ENCODE results near the gene FAM229B. TPM values are rescaled to one million over a fixed set of nuclear protein-coding genes. Genes with fewer than 3 reads are reported as not detected.

The FAM229B gene
- total RNA-seq, 4 donors from 2014 or later = 10.6 to 23.3 (median 14.1) TPM

GRCh38 chr6:112117554-112117953, 30.2 kb downstream of the FAM229B start:
- Histone ChIP-seq H3K27me3 (no peaks in the 10 kb centered on the region), H3K36me3 (peaks cover 80 to 99% (median 94%) of the 10 kb centered on the region in 4 donors), H3K9me3 (no peaks in the 10 kb centered on the region), H3K4me1 (peaks cover 8 to 30% (median 12%) of the 10 kb centered on the region in 4 donors), H3K27ac (replicated peaks in 1 of 4) (peak overlapping the region in 2 of 4 donors; percentile 45 to 64), H3K4me3 (no peak overlapping the region)
- WGBS = 27% methylated on average over 1 of the region's 1 CpG
- intact Hi-C loops (cut with DNase I) = no loop called here
- no peak for DNase-seq (ENCODE audit: extremely low spot score)
- TF ChIP-seq POLR2A (IDR thresholded peaks at IDR 0.05; ENCODE audit: low read depth) (no peak), EP300 (IDR thresholded peaks at IDR 0.05) (no peak), POLR2AphosphoS5 (IDR thresholded peaks at IDR 0.05) (no peak), CTCF (IDR thresholded peaks at IDR 0.05) (no peak)

- H3K4me3 ChIP-seq = no peak overlapping the region
- DNase-seq (ENCODE audit: extremely low spot score) = no peak
- intact Hi-C loops (cut with DNase I) = no loop called here
- peaks cover 82 to 99% (median 91%) of the 10 kb centered on the region in 4 donors for H3K36me3 ChIP-seq
- no peaks in the 10 kb centered on the region for H3K9me3 ChIP-seq
- H3K27me3 ChIP-seq = no peaks in the 10 kb centered on the region
- H3K4me1 ChIP-seq = peaks cover 6 to 26% (median 12%) of the 10 kb centered on the region in 4 donors
- H3K27ac ChIP-seq (replicated peaks in 1 of 4) = peak overlapping the region in 1 of 4 donors; percentile 64
- TF ChIP-seq POLR2A (IDR thresholded peaks at IDR 0.05; ENCODE audit: low read depth) (no peak), EP300 (IDR thresholded peaks at IDR 0.05) (no peak), CTCF (IDR thresholded peaks at IDR 0.05) (no peak), POLR2AphosphoS5 (IDR thresholded peaks at IDR 0.05) (no peak)
Observed at GRCh38 chr6:112118034-112118433, 30.6 kb downstream of the FAM229B start.

GRCh38 chr6:112122756-112123155, 35.4 kb downstream of the FAM229B start:
- Histone ChIP-seq H3K27me3 (no peaks in the 10 kb centered on the region), H3K27ac (replicated peaks in 1 of 4) (no peak overlapping the region), H3K9me3 (no peaks in the 10 kb centered on the region), H3K36me3 (peaks cover 79 to 99% (median 88%) of the 10 kb centered on the region in 4 donors), H3K4me3 (no peak overlapping the region), H3K4me1 (peaks cover 0 to 2% (median under 1%) of the 10 kb centered on the region in 4 donors)
- WGBS = 78% methylated on average over 2 of the region's 2 CpGs
- no peak for DNase-seq (ENCODE audit: extremely low spot score)
- intact Hi-C loops (cut with DNase I) = no loop called here
- TF ChIP-seq POLR2A (IDR thresholded peaks at IDR 0.05; ENCODE audit: low read depth) = no peak
- no peak for TF ChIP-seq EP300 (IDR thresholded peaks at IDR 0.05)
- no peak for TF ChIP-seq POLR2AphosphoS5 (IDR thresholded peaks at IDR 0.05)
- TF ChIP-seq CTCF (IDR thresholded peaks at IDR 0.05) = no peak

- Histone ChIP-seq H3K27ac (replicated peaks in 1 of 4) (peak overlapping the region in 1 of 4 donors; percentile 1), H3K36me3 (peaks cover 85 to 99% (median 89%) of the 10 kb centered on the region in 4 donors), H3K4me1 (no peaks in the 10 kb centered on the region), H3K4me3 (no peak overlapping the region), H3K9me3 (no peaks in the 10 kb centered on the region), H3K27me3 (no peaks in the 10 kb centered on the region)
- TF ChIP-seq POLR2AphosphoS5 (IDR thresholded peaks at IDR 0.05) (no peak), EP300 (IDR thresholded peaks at IDR 0.05) (no peak), CTCF (IDR thresholded peaks at IDR 0.05) (no peak), POLR2A (IDR thresholded peaks at IDR 0.05; ENCODE audit: low read depth) (no peak)
- intact Hi-C loops (cut with DNase I) = no loop called here
- 88% methylated on average over 1 of the region's 1 CpG for WGBS
- DNase-seq (ENCODE audit: extremely low spot score) = no peak
Observed at GRCh38 chr6:112123982-112124381, 36.6 kb downstream of the FAM229B start.

- intact Hi-C loops (cut with DNase I) = no loop called here
- no peak for DNase-seq (ENCODE audit: extremely low spot score)
- no peaks in the 10 kb centered on the region for H3K27me3 ChIP-seq
- no peak overlapping the region for H3K4me3 ChIP-seq
- H3K4me1 ChIP-seq = peaks cover 0 to 5% (median 0%) of the 10 kb centered on the region in 4 donors
- TF ChIP-seq CTCF (IDR thresholded peaks at IDR 0.05) = no peak
- no peak for TF ChIP-seq POLR2A (IDR thresholded peaks at IDR 0.05; ENCODE audit: low read depth)
- TF ChIP-seq EP300 (IDR thresholded peaks at IDR 0.05) = no peak
- no peak for TF ChIP-seq POLR2AphosphoS5 (IDR thresholded peaks at IDR 0.05)
- WGBS = 83% methylated on average over 5 of the region's 5 CpGs
- H3K9me3 ChIP-seq = no peaks in the 10 kb centered on the region
- no peak overlapping the region for H3K27ac ChIP-seq (replicated peaks in 1 of 4)
- H3K36me3 ChIP-seq = peaks cover 76 to 100% (median 91%) of the 10 kb centered on the region in 4 donors
Observed at GRCh38 chr6:112128208-112128607, 40.8 kb downstream of the FAM229B start.
